ENCODE results near the gene SEMA3F. TPM values are rescaled to one million over a fixed set of nuclear protein-coding genes. Genes with fewer than 3 reads are reported as not detected.

Gene SEMA3F
- polyA plus RNA-seq, 2 of the 4 experiments (the other 2 are of a cell fraction), result 2.9 to 10.6 TPM

GRCh38 chr3:50220109-50220508, 65.0 kb downstream of the SEMA3F start:
- Histone ChIP-seq H3K27ac (no peak overlapping the region), H3K4me1 (no peaks in the 10 kb centered on the region), H3K9me3 (no peaks in the 10 kb centered on the region), H3K4me3 (no peak overlapping the region), H3K4me2 (no peak overlapping the region)
- no peak for FAIRE-seq
- WGBS (ENCODE audit: missing lambda C conversion rate), result 92% methylated on average over 4 of the region's 6 CpGs
- no peak for ATAC-seq
- POLR2A ChIA-PET, result no interaction called here
- no peak for TF ChIP-seq RFX5 (IDR thresholded peaks at IDR 0.05)
- no peak for TF ChIP-seq ELK1 (IDR thresholded peaks at IDR 0.05; ENCODE audit: low read depth, low read length)
- TF ChIP-seq SREBF2 (IDR thresholded peaks at IDR 0.05), result no peak
- TF ChIP-seq EP300 (IDR thresholded peaks at IDR 0.05), result no peak
- no peak for TF ChIP-seq HOXB5 (CRISPR knock-in tag; IDR thresholded peaks at IDR 0.05)
- TF ChIP-seq POLR2A (IDR thresholded peaks at IDR 0.05; ENCODE audit: low read length), result no peak
- TF ChIP-seq CBX8 (IDR thresholded peaks at IDR 0.05), result no peak
- no peak for TF ChIP-seq CHD2 (IDR thresholded peaks at IDR 0.05; ENCODE audit: low read length, partially characterized antibody)
- TF ChIP-seq SMC3 (IDR thresholded peaks at IDR 0.05), result no peak
- no peak for TF ChIP-seq REST (IDR thresholded peaks at IDR 0.05)
- no peak for TF ChIP-seq KDM5A (IDR thresholded peaks at IDR 0.05)
- no peak for TF ChIP-seq TFCP2L1 (CRISPR knock-in tag; IDR thresholded peaks at IDR 0.05)
- TF ChIP-seq USF2 (IDR thresholded peaks at IDR 0.05), result no peak
- TF ChIP-seq NR3C1 (IDR thresholded peaks at IDR 0.05), result no peak
- no peak for TF ChIP-seq HDAC2 (IDR thresholded peaks at IDR 0.05)
- no peak for TF ChIP-seq E2F6 (IDR thresholded peaks at IDR 0.05; ENCODE audit: borderline replicate concordance, low read depth)
- no peak for TF ChIP-seq MAZ (IDR thresholded peaks at IDR 0.05; ENCODE audit: borderline replicate concordance, low read depth, low read length)
- no peak for TF ChIP-seq CTCF (IDR thresholded peaks at IDR 0.05)
- TF ChIP-seq GATA3 (IDR thresholded peaks at IDR 0.05; ENCODE audit: borderline replicate concordance), result no peak
- no peak for TF ChIP-seq ZNF302 (CRISPR knock-in tag; IDR thresholded peaks at IDR 0.05)
- DNase-seq (ENCODE audit: low read depth in 1 of 2, low spot score in 1 of 2), result no peak
- CTCF ChIA-PET, result interaction anchor here (2.0 to 25.9 kb wide), 3 partner anchors 26 to 99 kb away, joined by 8 to 550 read pairs (median 14); partner anchors contain the start of gene GNAT1

GRCh38 chr3:50221051-50221410, 65.9 kb downstream of the SEMA3F start:
- H3K4me3 ChIP-seq, result no peak overlapping the region
- no peak for ATAC-seq
- H3K9me3 ChIP-seq, result no peaks in the 10 kb centered on the region
- no peak for FAIRE-seq
- H3K27ac ChIP-seq, result no peak overlapping the region
- POLR2A ChIA-PET, result no interaction called here
- no peak for DNase-seq (ENCODE audit: low read depth in 1 of 2, low spot score in 1 of 2)
- 0 out of 3 replicates have a peak, but pooled peaks cover 3% of the 10 kb centered on the region for H3K4me1 ChIP-seq
- WGBS (ENCODE audit: missing lambda C conversion rate), result 78% methylated on average over 3 of the region's 4 CpGs
- no peak for TF ChIP-seq KDM1A (IDR thresholded peaks at IDR 0.05; ENCODE audit: low read depth)
- no peak for TF ChIP-seq ZSCAN20 (CRISPR knock-in tag; IDR thresholded peaks at IDR 0.05)
- TF ChIP-seq CBX2 (IDR thresholded peaks at IDR 0.05; ENCODE audit: borderline replicate concordance, low read depth), result no peak
- no peak for TF ChIP-seq MAX (IDR thresholded peaks at IDR 0.05)
- CTCF ChIA-PET, result interaction anchor here (0.8 to 25.9 kb wide), 5 partner anchors 10 to 103 kb away, joined by 3 to 550 read pairs (median 14); partner anchors contain the start of gene GNAT1
- no peak overlapping the region for H3K4me2 ChIP-seq

Measured in A549 (cell line).